Inflammatory macrophage (primary cell): ENCODE data around the gene DBT.

Experiments used
- DNase-seq, 2 donors: peaks; one replicate each; pipeline ENCODE4 v3.0.0-alpha.2; 2020 to 2022

Gene DBT

GRCh38 chr1:100187912-100188311 lies 61.7 kb downstream of the DBT start:
- no peak for DNase-seq

GRCh38 chr1:100184536-100184935 lies 65.1 kb downstream of the DBT start:
- DNase-seq: peak in 1 of 2 donors; percentile 2

GRCh38 chr1:100183370-100183769 lies 66.3 kb downstream of the DBT start:
- DNase-seq: no peak

- DNase-seq: no peak
These were observed 71.5 kb downstream of the DBT start, which contains the start of gene LRRC39 for GRCh38 chr1:100178091-100178490. TSS of gene LRRC39 (minus strand) at chr1:100178256. CDS start at chr1:100168516, 9,740 bp downstream.

- DNase-seq: no peak
These were observed 72.2 kb downstream of the DBT start for GRCh38 chr1:100177295-100178041.

GRCh38 chr1:100168051-100168450 lies 81.6 kb downstream of the DBT start:
- no peak for DNase-seq

GRCh38 chr1:100164702-100165101 lies 84.9 kb downstream of the DBT start:
- DNase-seq: no peak

- DNase-seq: no peak
These were observed 85.4 kb downstream of the DBT start for GRCh38 chr1:100164216-100164615.

- DNase-seq: no peak
These were observed 86.8 kb downstream of the DBT start for GRCh38 chr1:100162881-100163280.

- peak; percentile 28 to 40 for DNase-seq
These were observed 97.4 kb downstream of the DBT start for GRCh38 chr1:100152271-100152670.

GRCh38 chr1:100151679-100152078 lies 98.0 kb downstream of the DBT start:
- no peak for DNase-seq

GRCh38 chr1:100147875-100148274 lies 101.8 kb downstream of the DBT start:
- no peak for DNase-seq

- DNase-seq: no peak
These were observed 102.7 kb downstream of the DBT start for GRCh38 chr1:100146958-100147357.

- no peak for DNase-seq
These were observed 104.5 kb downstream of the DBT start for GRCh38 chr1:100145116-100145515.

GRCh38 chr1:100142343-100142742 lies 107.3 kb downstream of the DBT start:
- DNase-seq: no peak

- no peak for DNase-seq
These were observed 108.4 kb downstream of the DBT start for GRCh38 chr1:100141192-100141591.

GRCh38 chr1:100137602-100138001 lies 112.0 kb downstream of the DBT start:
- DNase-seq: no peak
